ENCODE measurements around the gene ATG13. TPM values are rescaled to one million over a fixed set of nuclear protein-coding genes. Genes with fewer than 3 reads are reported as not detected.

ATG13 gene
- total and polyA plus RNA-seq, 2 of the 4 experiments (the other 2 are of a cell fraction): 43.0 to 49.7 TPM

DNA sequence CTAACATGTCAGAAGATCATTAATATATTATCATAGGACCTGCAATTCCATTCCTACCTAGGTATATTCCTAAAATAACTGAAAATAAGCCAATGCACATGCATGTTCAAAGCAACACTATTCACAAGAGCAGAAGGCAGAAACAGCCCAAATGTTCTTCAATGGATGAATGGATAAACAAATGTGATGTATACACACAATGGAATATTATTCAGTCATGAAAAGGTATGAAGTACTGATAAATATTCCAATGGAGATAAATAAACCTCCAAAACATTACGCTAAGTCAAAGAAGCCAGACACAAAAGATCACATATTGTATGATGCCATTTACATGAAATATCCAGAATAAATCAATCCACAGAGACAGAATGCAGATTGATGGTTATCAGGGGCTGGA is 40.3 kb upstream of the ATG13 start:
- Histone ChIP-seq H3K36me3 (ENCODE audit: control insufficient read depth, insufficient read depth, low read length) (no peaks in the 10 kb centered on the region), H3K27me3 (ENCODE audit: control insufficient read depth, insufficient read depth, low read length) (no peaks in the 10 kb centered on the region), H2AFZ (replicated peaks; ENCODE audit: low read length, poor library complexity) (no peak overlapping the region), H3K23ac (ENCODE audit: low read depth, low read length) (no peak overlapping the region), H3K56ac (ENCODE audit: extremely low read depth, insufficient read depth, low read length) (no peak overlapping the region), H3K9me1 (ENCODE audit: insufficient read depth, low read length) (0 out of 2 replicates have a peak, but pooled peaks cover 6% of the 10 kb centered on the region), H2BK15ac (ENCODE audit: low read depth, low read length) (no peak overlapping the region), H4K20me1 (ENCODE audit: insufficient read depth, low read length) (peaks cover 54% of the 10 kb centered on the region), H3K79me1 (ENCODE audit: low read depth in 1 of 2, low read length in 2 of 2) (peaks cover 31 to 67% of the 10 kb centered on the region in 2 experiments), H2BK120ac (ENCODE audit: low read depth, low read length) (no peak overlapping the region), H3K4me1 (ENCODE audit: control insufficient read depth, insufficient read depth, low read length) (0 out of 2 replicates have a peak, but pooled peaks cover 2% of the 10 kb centered on the region), H3K9ac (ENCODE audit: low read depth, low read length) (no peak overlapping the region), H2BK20ac (ENCODE audit: low read depth, low read length) (no peak overlapping the region), H3K4me2 (ENCODE audit: low read depth, low read length) (no peak overlapping the region), H3K18ac (ENCODE audit: low read depth, low read length) (no peak overlapping the region), H2AK9ac (replicated peaks; ENCODE audit: low read depth, low read length, poor library complexity) (no peak overlapping the region), H4K91ac (ENCODE audit: insufficient read depth, low read depth, low read length) (no peak overlapping the region), H3K4me3 (ENCODE audit: insufficient read depth, low read depth, low read length) (no peak overlapping the region), H2AK5ac (ENCODE audit: low read depth, low read length) (no peak overlapping the region), H3K4ac (ENCODE audit: low read depth, low read length) (no peak overlapping the region), H4K5ac (ENCODE audit: low read depth, low read length) (no peak overlapping the region), H3K9me3 (ENCODE audit: control insufficient read depth, insufficient read depth, low read length) (no peaks in the 10 kb centered on the region), H3K14ac (replicated peaks; ENCODE audit: low read depth, low read length) (no peak overlapping the region), H4K8ac (ENCODE audit: low read depth in 2 of 2, low read length in 2 of 2) (no peak overlapping the region), H2BK5ac (ENCODE audit: low read depth, low read length, poor library complexity, severe bottlenecking) (no peak overlapping the region), H3K27ac (ENCODE audit: insufficient read depth, low read length) (no peak overlapping the region)
- BruUV-seq (replicated peaks): no TSS peak
- ATAC-seq (ENCODE audit: low read depth) (no peak), DNase-seq (no peak)
- CTCF ChIA-PET: no interaction called here
- no CpG with 5 or more reads among the region's 1 CpG for WGBS, 2 experiments (ENCODE audit: extremely low coverage in 2 of 2, insufficient read length in 1 of 2)
- dilution Hi-C loops (cut with HindIII; ENCODE audit: low sequenced_read_pairs, unreplicated experiment) (no loop called here), intact Hi-C loops (cut with micrococcal nuclease) (no loop called here), in situ Hi-C loops (cut with MboI; ENCODE audit: low sequenced_read_pairs) (no loop called here)
- POLR2A ChIA-PET (ENCODE audit: unreplicated experiment): no interaction called here
- TF ChIP-seq CHD1 (IDR thresholded peaks at IDR 0.05; ENCODE audit: low read depth, low read length) (no peak), SMC3 (IDR thresholded peaks at IDR 0.05; ENCODE audit: low read depth, low read length) (no peak), RFX5 (IDR thresholded peaks at IDR 0.05; ENCODE audit: low read depth, low read length) (no peak), CEBPB (IDR thresholded peaks at IDR 0.05; ENCODE audit: low read depth, low read length) (no peak), FOS (IDR thresholded peaks at IDR 0.05; ENCODE audit: low read depth, low read length) (no peak), RCOR1 (IDR thresholded peaks at IDR 0.05; ENCODE audit: insufficient replicate concordance, low read length) (no peak), MAFK (IDR thresholded peaks at IDR 0.05; ENCODE audit: low read depth, low read length) (no peak), MAZ (IDR thresholded peaks at IDR 0.05; ENCODE audit: borderline replicate concordance, low read depth, low read length) (no peak)
- TF ChIP-seq, protein P1, sequence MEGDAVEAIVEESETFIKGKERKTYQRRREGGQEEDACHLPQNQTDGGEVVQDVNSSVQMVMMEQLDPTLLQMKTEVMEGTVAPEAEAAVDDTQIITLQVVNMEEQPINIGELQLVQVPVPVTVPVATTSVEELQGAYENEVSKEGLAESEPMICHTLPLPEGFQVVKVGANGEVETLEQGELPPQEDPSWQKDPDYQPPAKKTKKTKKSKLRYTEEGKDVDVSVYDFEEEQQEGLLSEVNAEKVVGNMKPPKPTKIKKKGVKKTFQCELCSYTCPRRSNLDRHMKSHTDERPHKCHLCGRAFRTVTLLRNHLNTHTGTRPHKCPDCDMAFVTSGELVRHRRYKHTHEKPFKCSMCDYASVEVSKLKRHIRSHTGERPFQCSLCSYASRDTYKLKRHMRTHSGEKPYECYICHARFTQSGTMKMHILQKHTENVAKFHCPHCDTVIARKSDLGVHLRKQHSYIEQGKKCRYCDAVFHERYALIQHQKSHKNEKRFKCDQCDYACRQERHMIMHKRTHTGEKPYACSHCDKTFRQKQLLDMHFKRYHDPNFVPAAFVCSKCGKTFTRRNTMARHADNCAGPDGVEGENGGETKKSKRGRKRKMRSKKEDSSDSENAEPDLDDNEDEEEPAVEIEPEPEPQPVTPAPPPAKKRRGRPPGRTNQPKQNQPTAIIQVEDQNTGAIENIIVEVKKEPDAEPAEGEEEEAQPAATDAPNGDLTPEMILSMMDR (conservative IDR thresholded peaks at IDR 0.05; ENCODE audit: low read depth, low read length): no peak
- TF ChIP-seq, protein P2, sequence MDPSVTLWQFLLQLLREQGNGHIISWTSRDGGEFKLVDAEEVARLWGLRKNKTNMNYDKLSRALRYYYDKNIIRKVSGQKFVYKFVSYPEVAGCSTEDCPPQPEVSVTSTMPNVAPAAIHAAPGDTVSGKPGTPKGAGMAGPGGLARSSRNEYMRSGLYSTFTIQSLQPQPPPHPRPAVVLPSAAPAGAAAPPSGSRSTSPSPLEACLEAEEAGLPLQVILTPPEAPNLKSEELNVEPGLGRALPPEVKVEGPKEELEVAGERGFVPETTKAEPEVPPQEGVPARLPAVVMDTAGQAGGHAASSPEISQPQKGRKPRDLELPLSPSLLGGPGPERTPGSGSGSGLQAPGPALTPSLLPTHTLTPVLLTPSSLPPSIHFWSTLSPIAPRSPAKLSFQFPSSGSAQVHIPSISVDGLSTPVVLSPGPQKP (IDR thresholded peaks at IDR 0.05; ENCODE audit: borderline replicate concordance, low read depth, low read length): no peak

Measured in IMR-90 (cell line).